ENCODE results near the gene GPR146.

The GPR146 gene, protein sequence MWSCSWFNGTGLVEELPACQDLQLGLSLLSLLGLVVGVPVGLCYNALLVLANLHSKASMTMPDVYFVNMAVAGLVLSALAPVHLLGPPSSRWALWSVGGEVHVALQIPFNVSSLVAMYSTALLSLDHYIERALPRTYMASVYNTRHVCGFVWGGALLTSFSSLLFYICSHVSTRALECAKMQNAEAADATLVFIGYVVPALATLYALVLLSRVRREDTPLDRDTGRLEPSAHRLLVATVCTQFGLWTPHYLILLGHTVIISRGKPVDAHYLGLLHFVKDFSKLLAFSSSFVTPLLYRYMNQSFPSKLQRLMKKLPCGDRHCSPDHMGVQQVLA

GRCh38 chr7:1044189-1045068 is at the start of gene GPR146:
GPR146 (plus strand) TSS chr7:1044546; CDS start chr7:1057516, 12,970 bp downstream.
- H3K27me3 ChIP-seq (replicated peaks; ENCODE audit: insufficient read depth, low read length): no peaks in the 10 kb centered on the region
- peaks cover 15% of the 10 kb centered on the region; the same call in 1 of the 2 replicates for H3K4me1 ChIP-seq (ENCODE audit: low read length)
- peak within 1 kb of the TSS; percentile 77 for H3K27ac ChIP-seq (ENCODE audit: low read length)
- no peaks in the 10 kb centered on the region; the same call in 1 of the 2 replicates for H3K79me2 ChIP-seq (ENCODE audit: low read length)
- H3K36me3 ChIP-seq (replicated peaks; ENCODE audit: insufficient read depth, low read length): no peaks in the 10 kb centered on the region
- H2AFZ ChIP-seq (ENCODE audit: low read length): peak within 1 kb of the TSS; percentile 91
- H3K4me2 ChIP-seq (ENCODE audit: low read depth, low read length): peak within 1 kb of the TSS; percentile 97
- no peaks in the 10 kb centered on the region for H3K9me3 ChIP-seq (replicated peaks; ENCODE audit: insufficient read depth, low read length)
- H4K20me1 ChIP-seq (ENCODE audit: insufficient read depth, low read length): no peaks in the 10 kb centered on the region
- peak; percentile 90 for DNase-seq
- peak within 1 kb of the TSS; percentile 81 for H3K4me3 ChIP-seq (ENCODE audit: low read length)
- TF ChIP-seq, protein P1, sequence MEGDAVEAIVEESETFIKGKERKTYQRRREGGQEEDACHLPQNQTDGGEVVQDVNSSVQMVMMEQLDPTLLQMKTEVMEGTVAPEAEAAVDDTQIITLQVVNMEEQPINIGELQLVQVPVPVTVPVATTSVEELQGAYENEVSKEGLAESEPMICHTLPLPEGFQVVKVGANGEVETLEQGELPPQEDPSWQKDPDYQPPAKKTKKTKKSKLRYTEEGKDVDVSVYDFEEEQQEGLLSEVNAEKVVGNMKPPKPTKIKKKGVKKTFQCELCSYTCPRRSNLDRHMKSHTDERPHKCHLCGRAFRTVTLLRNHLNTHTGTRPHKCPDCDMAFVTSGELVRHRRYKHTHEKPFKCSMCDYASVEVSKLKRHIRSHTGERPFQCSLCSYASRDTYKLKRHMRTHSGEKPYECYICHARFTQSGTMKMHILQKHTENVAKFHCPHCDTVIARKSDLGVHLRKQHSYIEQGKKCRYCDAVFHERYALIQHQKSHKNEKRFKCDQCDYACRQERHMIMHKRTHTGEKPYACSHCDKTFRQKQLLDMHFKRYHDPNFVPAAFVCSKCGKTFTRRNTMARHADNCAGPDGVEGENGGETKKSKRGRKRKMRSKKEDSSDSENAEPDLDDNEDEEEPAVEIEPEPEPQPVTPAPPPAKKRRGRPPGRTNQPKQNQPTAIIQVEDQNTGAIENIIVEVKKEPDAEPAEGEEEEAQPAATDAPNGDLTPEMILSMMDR (IDR thresholded peaks at IDR 0.05; ENCODE audit: low read length): peak; percentile 67
- TF ChIP-seq EZH2phosphoT487 (IDR thresholded peaks at IDR 0.05; ENCODE audit: low read length): no peak
- H3F3A ChIP-seq (ENCODE audit: insufficient read depth, low read length): peaks cover 16% of the 10 kb centered on the region
- H3K9ac ChIP-seq (ENCODE audit: low read length): peak within 1 kb of the TSS; percentile 70; the same call in 1 of the 2 replicates
- no peaks in the 10 kb centered on the region for H3K9me2 ChIP-seq (replicated peaks; ENCODE audit: insufficient read depth, low read length)

DNA sequence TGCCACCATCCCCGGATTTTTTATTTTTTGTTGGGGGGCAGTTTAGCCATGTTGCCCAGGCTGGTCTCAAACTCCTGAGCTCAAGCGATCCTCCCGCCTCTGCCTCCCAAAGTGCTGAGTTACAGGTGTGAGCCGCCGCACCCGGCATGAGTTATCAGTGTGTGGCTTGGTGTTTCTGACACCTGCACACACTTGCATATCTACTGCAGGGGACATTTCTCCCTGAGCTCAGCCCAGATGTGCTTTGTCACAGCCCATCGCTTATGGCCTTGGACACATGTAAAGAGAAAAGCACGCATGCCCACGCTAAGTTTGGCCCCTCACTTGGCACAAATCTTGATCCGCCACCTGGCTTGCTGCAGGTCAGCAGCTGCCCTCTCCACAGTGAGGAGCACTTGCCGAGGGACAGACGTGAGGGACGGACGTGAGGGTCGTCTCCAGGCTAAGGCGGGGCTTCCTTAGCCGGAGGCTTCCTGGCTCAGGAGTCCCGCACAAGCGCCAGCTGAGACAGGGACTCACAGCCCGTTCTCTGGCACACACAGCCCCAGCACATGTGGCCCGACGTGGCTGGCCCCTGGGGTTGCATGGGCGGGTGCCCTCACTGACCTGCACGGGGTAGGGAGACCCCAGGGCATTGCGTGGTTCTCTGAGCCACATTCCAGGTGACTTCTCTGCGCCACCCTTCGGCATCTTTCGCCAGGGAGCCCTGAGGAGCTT is 49.6 kb upstream of the GPR146 start:
- Histone ChIP-seq H3K4me3 (ENCODE audit: low read length) (no peak overlapping the region), H3K79me2 (ENCODE audit: low read length) (no peaks in the 10 kb centered on the region), H3K27ac (ENCODE audit: low read length) (no peak overlapping the region), H3K9me3 (replicated peaks; ENCODE audit: insufficient read depth, low read length) (no peaks in the 10 kb centered on the region), H3K4me2 (ENCODE audit: low read depth, low read length) (no peak overlapping the region), H3F3A (ENCODE audit: insufficient read depth, low read length) (no peaks in the 10 kb centered on the region), H3K27me3 (replicated peaks; ENCODE audit: insufficient read depth, low read length) (no peaks in the 10 kb centered on the region), H3K4me1 (ENCODE audit: low read length) (no peaks in the 10 kb centered on the region), H3K36me3 (replicated peaks; ENCODE audit: insufficient read depth, low read length) (no peaks in the 10 kb centered on the region), H3K9ac (ENCODE audit: low read length) (no peak overlapping the region), H4K20me1 (ENCODE audit: insufficient read depth, low read length) (no peaks in the 10 kb centered on the region), H2AFZ (ENCODE audit: low read length) (no peak overlapping the region), H3K9me2 (replicated peaks; ENCODE audit: insufficient read depth, low read length) (no peaks in the 10 kb centered on the region)
- TF ChIP-seq EZH2phosphoT487 (IDR thresholded peaks at IDR 0.05; ENCODE audit: low read length) (no peak), EZH2 (optimal IDR thresholded peaks at IDR 0.05; ENCODE audit: low read depth, low read length) (no peak)
- TF ChIP-seq, protein P1 (IDR thresholded peaks at IDR 0.05; ENCODE audit: low read length): no peak
- DNase-seq: no peak

DNA sequence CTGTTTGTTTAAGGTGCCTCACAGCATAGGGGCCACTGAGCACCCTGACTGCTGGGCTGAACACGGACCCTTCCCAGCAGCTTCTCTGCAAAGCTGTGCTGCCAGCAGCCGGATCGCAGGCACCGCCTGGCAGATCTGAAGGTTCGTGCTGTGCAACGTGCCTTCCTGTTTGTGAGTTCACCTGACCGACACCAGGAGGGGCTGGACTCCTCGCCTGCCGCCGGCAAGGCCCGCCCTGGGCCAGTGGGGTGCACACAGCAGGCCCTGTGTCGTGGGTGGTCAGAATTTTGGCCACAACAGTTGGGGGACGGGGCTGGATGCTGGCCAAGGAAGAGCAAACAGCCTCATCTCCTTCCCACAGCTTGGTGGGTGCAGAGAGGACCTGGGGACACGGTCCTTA is 48.8 kb upstream of the GPR146 start:
- Histone ChIP-seq H3K4me2 (ENCODE audit: low read depth, low read length) (no peak overlapping the region), H3K27me3 (replicated peaks; ENCODE audit: insufficient read depth, low read length) (no peaks in the 10 kb centered on the region), H3K9me2 (replicated peaks; ENCODE audit: insufficient read depth, low read length) (no peaks in the 10 kb centered on the region), H3K4me1 (ENCODE audit: low read length) (no peaks in the 10 kb centered on the region), H3K27ac (ENCODE audit: low read length) (no peak overlapping the region), H2AFZ (ENCODE audit: low read length) (no peak overlapping the region), H3K9ac (ENCODE audit: low read length) (no peak overlapping the region), H3F3A (ENCODE audit: insufficient read depth, low read length) (no peaks in the 10 kb centered on the region), H4K20me1 (ENCODE audit: insufficient read depth, low read length) (no peaks in the 10 kb centered on the region), H3K9me3 (replicated peaks; ENCODE audit: insufficient read depth, low read length) (no peaks in the 10 kb centered on the region), H3K36me3 (replicated peaks; ENCODE audit: insufficient read depth, low read length) (no peaks in the 10 kb centered on the region), H3K79me2 (ENCODE audit: low read length) (no peaks in the 10 kb centered on the region), H3K4me3 (ENCODE audit: low read length) (no peak overlapping the region)
- TF ChIP-seq, protein P1 (IDR thresholded peaks at IDR 0.05; ENCODE audit: low read length): no peak
- no peak for TF ChIP-seq EZH2phosphoT487 (IDR thresholded peaks at IDR 0.05; ENCODE audit: low read length)
- TF ChIP-seq EZH2 (optimal IDR thresholded peaks at IDR 0.05; ENCODE audit: low read depth, low read length): no peak
- DNase-seq: no peak

Data from MM.1S (cell line).